ENCODE data around the gene ZNF428.
"Not testable (repeated sequence)": the region's sequence is repeated elsewhere in the genome, so short reads cannot be mapped to it uniquely, and the experiment has no call there.

ZNF428 gene

GRCh38 chr19:43639519-43640423, 20.3 kb upstream of the ZNF428 start, which contains the start of gene CADM4:
Gene CADM4, minus strand, starts transcription at chr19:43639850. Its CDS starts 60 bp downstream, at chr19:43639790.
- no peak for DNase-seq (ENCODE audit: low spot score)

DNA sequence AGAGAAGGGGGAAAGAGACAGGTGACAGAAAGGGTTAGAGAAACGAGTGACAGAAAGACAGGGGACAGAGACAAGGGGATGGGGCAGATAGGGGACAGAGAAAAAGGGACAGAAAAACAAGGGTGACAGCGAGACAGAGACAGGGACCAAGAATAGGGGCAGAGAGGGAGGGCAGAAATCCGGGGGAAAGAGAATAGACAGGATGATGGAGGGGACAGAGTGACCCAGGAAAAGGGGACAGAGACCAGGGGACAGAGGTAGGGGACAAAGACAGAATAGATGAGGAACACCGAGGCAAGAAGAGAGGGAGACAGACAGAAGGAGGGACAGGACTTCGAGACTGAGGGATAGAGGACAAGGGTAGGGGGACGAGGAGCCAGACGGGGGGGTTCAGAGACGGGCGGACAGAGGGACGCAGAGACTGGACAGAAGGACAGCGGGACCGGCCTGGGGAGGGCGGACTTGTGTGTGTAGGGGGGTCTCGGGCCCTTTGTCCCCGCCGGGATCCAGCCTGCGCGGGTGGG, 19.6 kb upstream of the ZNF428 start:
- DNase-seq (ENCODE audit: low spot score): no peak

GRCh38 chr19:43638214-43638994, 19.0 kb upstream of the ZNF428 start:
- DNase-seq (ENCODE audit: low spot score): no peak

DNA sequence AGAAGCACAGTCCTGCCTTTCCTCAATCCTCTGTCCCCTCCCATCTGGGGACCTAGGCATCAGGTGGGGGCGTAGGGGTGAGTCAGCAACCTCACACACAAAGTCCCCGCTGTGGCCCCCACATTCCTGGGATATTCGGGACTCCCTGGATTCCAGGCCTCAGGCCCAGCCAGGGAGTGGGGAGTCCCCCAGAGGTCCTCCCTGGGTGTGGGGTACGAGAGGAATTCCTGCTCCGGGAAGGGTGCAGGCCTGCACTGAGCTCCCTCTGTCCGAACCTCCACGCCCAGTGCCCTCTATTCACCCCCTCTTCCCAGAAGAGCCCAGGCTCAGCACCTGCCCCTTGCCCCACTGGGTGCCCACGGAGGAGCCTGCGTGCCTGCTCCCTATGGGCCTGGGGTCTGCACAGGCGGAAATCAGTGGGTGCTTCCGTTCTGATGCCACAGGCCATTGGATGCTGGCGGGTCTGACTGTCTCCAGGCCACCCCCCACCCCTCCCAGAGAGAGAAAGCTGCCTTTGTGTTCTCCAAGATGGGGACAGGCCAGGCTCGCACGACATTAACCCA, 16.8 kb upstream of the ZNF428 start:
- no peak for DNase-seq (ENCODE audit: low spot score)

- DNase-seq (ENCODE audit: low spot score): not testable (repeated sequence)
These were observed 16.1 kb upstream of the ZNF428 start for GRCh38 chr19:43635561-43635940.

DNA sequence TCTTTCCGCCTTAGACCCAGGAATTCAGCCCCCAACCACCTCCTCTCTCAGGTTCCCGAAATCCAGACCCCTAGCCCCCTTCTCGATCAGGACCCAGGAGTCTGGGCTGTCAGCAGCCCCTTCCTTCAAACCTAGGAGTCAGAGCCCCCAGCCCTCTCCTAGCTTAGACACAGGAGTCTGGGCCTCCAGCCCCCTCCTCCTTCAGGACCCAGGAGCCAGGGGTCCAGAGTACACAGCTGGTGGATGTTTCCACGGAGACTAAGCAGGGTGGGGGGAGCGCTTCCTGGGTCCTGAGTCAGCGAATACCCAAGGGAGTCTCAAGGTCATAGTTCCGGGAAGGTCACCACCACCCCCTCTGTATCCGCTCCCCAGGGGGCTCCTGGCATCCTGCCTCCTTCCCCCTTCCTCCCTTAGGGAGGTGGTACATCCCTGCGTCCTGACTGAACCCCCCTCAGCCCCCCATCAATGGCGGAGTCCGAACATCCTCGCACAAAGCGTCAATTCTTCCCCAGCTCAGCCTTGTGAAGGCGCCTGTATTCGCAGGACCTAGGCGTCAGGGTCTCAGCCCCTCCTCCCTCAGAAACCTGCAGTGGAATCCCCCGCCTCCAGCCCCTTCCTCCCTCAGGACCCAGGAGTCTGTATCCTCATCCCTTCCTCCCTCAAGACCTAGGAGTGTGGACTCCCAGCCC, 15.6 kb upstream of the ZNF428 start:
- no peak for DNase-seq (ENCODE audit: low spot score)

DNA sequence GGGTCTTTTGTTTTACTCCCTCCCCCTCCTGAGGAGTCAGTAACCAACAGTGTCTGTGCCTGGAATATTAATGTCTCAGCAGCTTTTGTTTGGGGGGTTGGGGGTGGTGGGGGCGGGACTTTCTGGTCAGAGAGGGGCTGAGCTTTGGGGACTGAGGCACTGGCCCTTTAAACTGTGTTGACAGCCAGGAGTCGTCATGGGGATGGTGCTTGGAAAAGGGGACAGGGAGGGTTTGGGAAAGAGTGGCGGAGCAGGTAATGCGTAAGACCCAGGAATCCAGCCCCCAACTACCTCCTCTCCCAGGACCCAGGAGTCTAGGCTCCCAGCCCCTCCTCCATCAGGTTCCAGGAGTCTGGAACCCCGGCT, 15.1 kb upstream of the ZNF428 start:
- no peak for DNase-seq (ENCODE audit: low spot score)

DNA sequence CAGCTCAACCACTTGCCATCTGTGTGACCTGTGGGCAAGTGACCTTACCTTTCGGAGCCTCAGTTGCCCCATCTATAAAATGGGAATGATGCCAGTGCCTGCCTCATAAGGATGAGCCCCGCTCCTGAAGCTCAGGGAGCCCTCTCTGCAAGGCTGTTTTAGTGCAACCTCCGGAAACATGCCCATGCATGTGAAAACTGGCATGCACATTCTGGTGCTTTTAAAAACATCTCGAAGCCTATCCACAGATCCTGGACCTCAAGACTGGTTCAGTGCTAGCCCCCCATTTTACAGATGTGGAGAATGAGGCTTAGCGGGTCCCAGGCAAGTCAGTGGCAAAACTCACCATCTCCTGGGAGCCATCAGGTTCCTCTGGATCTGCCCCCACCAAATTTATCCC, 14.6 kb upstream of the ZNF428 start:
- DNase-seq (ENCODE audit: low spot score): no peak

DNA sequence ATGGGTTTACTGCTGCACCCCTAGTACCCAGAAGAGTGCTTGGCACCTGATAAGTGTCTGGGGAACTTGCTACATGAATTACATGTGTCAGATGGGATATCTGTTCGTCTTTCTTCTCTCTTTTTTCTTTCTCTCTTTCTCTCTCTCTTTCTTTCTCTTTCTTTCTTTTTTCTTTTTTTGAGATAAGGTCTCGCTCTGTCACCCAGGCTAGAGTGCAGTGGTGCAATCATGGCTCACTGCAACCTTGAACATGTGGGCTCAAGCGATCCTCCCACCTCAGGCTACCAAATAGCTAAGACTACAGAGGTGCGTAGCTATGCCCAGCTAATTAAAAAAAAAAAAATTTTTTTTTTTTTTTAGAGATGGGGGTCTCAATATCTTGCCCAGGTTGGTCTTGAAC, 14.1 kb upstream of the ZNF428 start:
- no peak for DNase-seq (ENCODE audit: low spot score)

GRCh38 chr19:43631491-43631890, 12.1 kb upstream of the ZNF428 start:
- no peak for DNase-seq (ENCODE audit: low spot score)

GRCh38 chr19:43628646-43629326, 9.4 kb upstream of the ZNF428 start:
- DNase-seq (ENCODE audit: low spot score): no peak

- DNase-seq (ENCODE audit: low spot score): no peak
These were observed 7.4 kb upstream of the ZNF428 start for GRCh38 chr19:43626838-43627237.

GRCh38 chr19:43625918-43626579, 6.6 kb upstream of the ZNF428 start:
- DNase-seq (ENCODE audit: low spot score): no peak

- no peak for DNase-seq (ENCODE audit: low spot score)
These were observed 5.5 kb upstream of the ZNF428 start for GRCh38 chr19:43624933-43625332.

GRCh38 chr19:43623889-43624670, 4.7 kb upstream of the ZNF428 start:
- DNase-seq (ENCODE audit: low spot score): no peak

GRCh38 chr19:43622956-43623355, 3.5 kb upstream of the ZNF428 start:
- no peak for DNase-seq (ENCODE audit: low spot score)

- DNase-seq (ENCODE audit: low spot score): no peak
These were observed 2.6 kb upstream of the ZNF428 start for GRCh38 chr19:43622070-43622469.

- DNase-seq (ENCODE audit: low spot score): no peak
These were observed 902 bp upstream of the ZNF428 start for GRCh38 chr19:43620061-43621001.

DNA sequence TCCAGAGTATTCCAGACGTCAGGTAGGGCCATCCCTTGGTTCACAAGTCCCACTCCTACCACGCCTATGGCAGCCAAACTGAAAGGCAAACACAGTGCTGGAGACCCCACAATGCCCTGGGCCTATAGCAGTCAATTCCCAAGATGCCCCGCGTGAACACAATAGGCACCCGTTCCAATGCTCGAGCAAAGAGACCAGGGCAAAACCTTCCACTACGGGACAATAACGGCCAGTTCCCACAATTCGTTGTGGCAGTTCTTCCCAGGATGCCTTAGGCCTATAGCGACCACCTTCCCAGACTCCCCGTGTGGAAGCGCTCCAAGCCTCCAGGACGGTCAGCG, 538 bp downstream of the ZNF428 start:
- no peak for DNase-seq (ENCODE audit: low spot score)
